T-cell (primary cell): Measurements from ENCODE around the gene POLR2L. TPM values are rescaled to one million over a fixed set of nuclear protein-coding genes. Genes with fewer than 3 reads are reported as not detected.

Experiments used
- ATAC-seq, 4 experiments: fragments of 200-7000 bp in 3 of 4; fragments of 150-1000 bp in 1 of 4; cut with Tn5 transposase; replicated peaks in 1 of 4; 1 replicate in 3 of 4; 2 replicates in 1 of 4; pipeline ENCODE4 v1.10.0; 2021; ENCODE audit warnings: moderate library complexity in 3 of 4, mild to moderate bottlenecking in 2 of 4, moderate number of reproducible peaks in 1 of 4
- CTCF ChIA-PET, 2 donors: fragments of 300-600 bp; sonication (Branson Sonifier 250); formaldehyde crosslinking; loops; one replicate each; lab custom pipeline; 2022; ENCODE audit warnings: antibody characterized with exemption in 2 of 2; lab: Charles Lee
- POLR2A ChIA-PET, 2 donors: fragments of 300-600 bp; sonication (Branson Sonifier 250); formaldehyde crosslinking; loops; one replicate each; lab custom pipeline; 2022; ENCODE audit warnings: antibody characterized with exemption in 2 of 2; lab: Charles Lee
- DNase-seq, 35 experiments: peaks; one replicate each; pipeline versions ENCODE4 v3.0.0 to v3.0.0-alpha.2; 2013 to 2023
- H3K27ac ChIP-seq: one replicate; pipeline ENCODE4 v1.5.1; 2013; ENCODE audit warnings: low read length
- H3K27me3 ChIP-seq, 2 experiments: replicated peaks in 1 of 2; 1 replicate in 1 of 2; 2 replicates in 1 of 2; pipeline versions ENCODE4 v1.6.1 to v1.7.0; 2013; ENCODE audit warnings: low read length in 1 of 2, mixed read lengths in 1 of 2; ENCODE audit not compliant: control insufficient read depth in 2 of 2, insufficient read depth in 2 of 2; ENCODE audit errors: extremely low read depth in 1 of 2
- H3K36me3 ChIP-seq, 2 donors: 1 replicate in 1 of 2; 2 replicates in 1 of 2; pipeline versions ENCODE4 v1.6.1 to v1.7.0; 2013; ENCODE audit warnings: low read length in 1 of 2; ENCODE audit not compliant: control insufficient read depth in 2 of 2, insufficient read depth in 1 of 2; ENCODE audit errors: extremely low read depth in 1 of 2
- H3K4me1 ChIP-seq, 2 experiments: 1 replicate in 1 of 2; 2 replicates in 1 of 2; pipeline versions ENCODE4 v1.6.1 to v1.7.0; 2013; ENCODE audit warnings: low read length in 2 of 2, mixed read lengths in 1 of 2; ENCODE audit not compliant: insufficient read depth in 2 of 2, control insufficient read depth in 1 of 2; ENCODE audit errors: extremely low read depth in 1 of 2
- H3K4me3 ChIP-seq, 2 donors: 1 replicate in 1 of 2; 2 replicates in 1 of 2; pipeline versions ENCODE4 v1.5.1 to v1.7.0; 2013; ENCODE audit warnings: mild to moderate bottlenecking in 2 of 2, low read length in 1 of 2, moderate library complexity in 1 of 2; ENCODE audit not compliant: control insufficient read depth in 1 of 2; ENCODE audit errors: extremely low read depth in 1 of 2
- H3K9me3 ChIP-seq: 2 replicates; pipeline ENCODE4 v1.7.0; 2013
- H3K27ac Mint-ChIP-seq, 2 donors: one replicate each; pipeline ENCODE4 v1.8.0; 2020 to 2021; ENCODE audit warnings: mild to moderate bottlenecking in 2 of 2, mixed read lengths in 2 of 2
- H3K27me3 Mint-ChIP-seq, 2 donors: one replicate each; pipeline ENCODE4 v1.8.0; 2021 to 2022; ENCODE audit warnings: mixed read lengths in 2 of 2
- H3K36me3 Mint-ChIP-seq: one replicate; pipeline ENCODE4 v1.8.0; 2021; ENCODE audit warnings: mixed read lengths
- H3K4me1 Mint-ChIP-seq, 3 donors: one replicate each; pipeline ENCODE4 v1.8.0; 2020 to 2022; ENCODE audit warnings: mixed read lengths in 3 of 3, mild to moderate bottlenecking in 1 of 3
- H3K4me3 Mint-ChIP-seq, 3 donors: one replicate each; pipeline ENCODE4 v1.8.0; 2020 to 2022; ENCODE audit warnings: mild to moderate bottlenecking in 3 of 3, mixed read lengths in 3 of 3, moderate library complexity in 3 of 3
- H3K9me3 Mint-ChIP-seq, 3 donors: one replicate each; pipeline ENCODE4 v1.8.0; 2020 to 2022; ENCODE audit warnings: mixed read lengths in 3 of 3
- WGBS: methylation state at CpG from one replicate; pipeline ENCODE4 v1.1.5; 2013; ENCODE audit warnings: missing lambda C conversion rate; ENCODE audit not compliant: insufficient coverage; 5-methylcytosine and 5-hydroxymethylcytosine counted together
- total RNA-seq, 35 experiments: library from RNA in 6 of 35; stranded (reverse) in 6 of 35; fragments of 120-200 nt in 1 of 35; gene quantifications; one replicate each; pipeline versions ENCODE4 v1.2.1 to v1.2.4 and lab custom pipeline; 2013 to 2026

Gene POLR2L
- total RNA-seq, 5 donors from 2014 or later (not counting 1 experiment from before 2014, with no cell fraction given): 34.2 to 73.9 (median 68.7) TPM

DNA sequence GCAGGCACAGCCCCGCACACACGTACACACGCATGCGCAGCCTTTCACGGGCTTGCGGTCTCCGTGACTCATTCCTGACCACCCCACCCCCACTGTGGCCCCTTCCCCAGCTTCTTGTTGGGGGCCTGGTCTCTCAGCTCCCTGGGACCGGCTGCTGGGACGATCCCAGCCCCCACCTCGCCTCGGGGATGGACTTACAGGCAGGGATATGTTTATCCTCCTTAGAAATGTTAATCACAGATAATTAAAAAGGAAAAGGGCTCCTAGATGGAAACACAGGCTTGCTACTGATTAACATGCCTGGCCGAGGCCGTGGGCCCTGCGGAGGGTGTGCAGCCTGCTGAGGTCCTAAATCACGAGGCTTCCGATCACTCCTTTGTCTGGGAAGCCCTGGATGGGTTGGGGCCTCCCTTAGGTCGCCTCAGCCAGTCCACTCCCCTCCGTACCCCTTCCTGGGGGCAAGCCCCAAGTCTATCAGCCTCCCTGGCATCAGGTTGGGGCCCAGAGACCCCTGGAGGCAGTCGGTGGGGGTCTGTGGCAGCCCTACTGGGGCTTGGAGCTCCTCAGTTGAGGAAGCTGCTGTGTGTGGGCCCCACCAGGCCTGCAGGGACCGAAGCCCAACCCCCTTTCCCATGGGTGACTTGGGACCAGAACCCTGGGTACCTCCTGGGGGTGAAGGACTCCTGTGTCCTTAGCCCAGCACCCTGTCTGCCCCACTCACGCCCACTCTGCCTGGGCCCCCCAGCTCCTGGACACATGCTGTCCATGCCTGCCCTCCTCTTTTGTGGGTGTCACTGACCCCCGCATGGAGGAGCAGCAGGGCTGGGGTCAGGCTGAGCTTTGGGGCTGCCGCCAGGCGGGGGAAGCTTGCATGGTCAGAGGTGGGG is 20.9 kb upstream of the POLR2L start:
- ChIA-PET CTCF (no interaction called here), POLR2A (no interaction called here)
- Histone ChIP-seq H3K27ac (no peak overlapping the region), H3K9me3 (no peaks in the 10 kb centered on the region), H3K4me3 (no peak overlapping the region), H3K36me3 (no peaks in the 10 kb centered on the region), H3K27me3 (peaks cover 0 to 10% of the 10 kb centered on the region in 2 experiments), H3K4me1 (no peaks in the 10 kb centered on the region)
- ATAC-seq (no peak), DNase-seq (no peak)
- Mint-ChIP-seq H3K4me1 (no peaks in the 10 kb centered on the region), H3K27ac (no peak overlapping the region), H3K9me3 (no peaks in the 10 kb centered on the region), H3K36me3 (no peaks in the 10 kb centered on the region), H3K4me3 (no peak overlapping the region), H3K27me3 (no peaks in the 10 kb centered on the region)
- WGBS: 85% methylated on average over 16 of the region's 24 CpGs

DNA sequence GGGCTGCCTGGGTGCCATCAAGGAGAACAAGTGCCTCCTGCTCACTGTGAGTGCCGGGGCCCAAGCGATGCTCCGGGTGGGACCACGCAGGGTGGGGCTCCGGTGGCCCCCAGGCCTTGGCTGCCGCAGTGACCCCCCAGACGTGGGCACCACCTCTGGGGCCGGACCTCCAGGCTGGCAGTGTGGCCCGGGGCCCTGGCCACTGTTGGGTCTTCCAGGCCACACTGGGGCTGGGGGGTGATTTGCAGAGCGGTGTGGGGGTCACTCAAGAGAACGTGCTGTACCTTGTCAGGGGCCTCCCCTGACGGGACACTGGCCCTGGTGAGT is 20.3 kb upstream of the POLR2L start:
- POLR2A ChIA-PET: no interaction called here

DNA sequence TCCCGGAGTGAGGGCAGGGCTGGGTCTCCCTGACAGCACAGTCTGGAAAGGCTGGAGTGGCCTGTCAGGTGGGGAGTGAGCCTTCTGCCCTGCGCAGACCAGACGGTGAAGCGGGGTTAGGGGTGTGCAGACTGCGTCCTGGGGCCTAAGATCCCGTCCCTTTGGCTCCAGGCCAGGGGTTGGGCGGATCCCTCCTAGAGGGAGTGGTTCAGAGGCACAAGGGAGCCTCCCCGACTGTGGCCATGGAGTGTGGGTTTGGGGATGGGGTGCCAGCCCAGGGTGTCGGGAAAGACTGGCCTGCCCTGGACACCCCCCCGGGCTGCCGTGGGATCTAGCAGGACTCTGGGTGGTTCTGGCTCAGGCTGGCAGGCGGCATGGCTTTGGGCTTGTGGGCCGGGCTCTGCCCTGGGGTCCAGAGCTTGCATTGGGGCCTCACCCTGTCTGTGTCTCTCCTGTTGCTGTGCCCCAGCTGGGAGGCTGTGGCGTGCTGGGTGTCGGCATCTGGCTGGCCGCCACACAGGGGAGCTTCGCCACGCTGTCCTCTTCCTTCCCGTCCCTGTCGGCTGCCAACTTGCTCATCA is 19.8 kb upstream of the POLR2L start:
- ChIA-PET CTCF (no interaction called here), POLR2A (no interaction called here)
- no peak overlapping the region for H3K27ac Mint-ChIP-seq
- no peaks in the 10 kb centered on the region for H3K27me3 Mint-ChIP-seq
- no peaks in the 10 kb centered on the region for H3K36me3 Mint-ChIP-seq
- WGBS: 79% methylated on average over 20 of the region's 20 CpGs
- Histone ChIP-seq H3K4me1 (no peaks in the 10 kb centered on the region), H3K27ac (no peak overlapping the region), H3K36me3 (no peaks in the 10 kb centered on the region), H3K4me3 (no peak overlapping the region), H3K9me3 (no peaks in the 10 kb centered on the region), H3K27me3 (peaks cover 0 to 10% of the 10 kb centered on the region in 2 experiments)
- H3K4me1 Mint-ChIP-seq: no peaks in the 10 kb centered on the region
- ATAC-seq (no peak), DNase-seq (no peak)
- H3K9me3 Mint-ChIP-seq: no peaks in the 10 kb centered on the region
- H3K4me3 Mint-ChIP-seq: no peak overlapping the region

More for the DNA sequence above, 20.3 kb upstream of the POLR2L start:
- WGBS: 93% methylated on average over 9 of the region's 12 CpGs
- Mint-ChIP-seq H3K27me3 (no peaks in the 10 kb centered on the region), H3K9me3 (no peaks in the 10 kb centered on the region), H3K36me3 (no peaks in the 10 kb centered on the region), H3K4me1 (no peaks in the 10 kb centered on the region), H3K27ac (no peak overlapping the region), H3K4me3 (no peak overlapping the region)
- Histone ChIP-seq H3K27me3 (peaks cover 0 to 10% of the 10 kb centered on the region in 2 experiments), H3K9me3 (no peaks in the 10 kb centered on the region), H3K36me3 (no peaks in the 10 kb centered on the region), H3K27ac (no peak overlapping the region), H3K4me1 (no peaks in the 10 kb centered on the region), H3K4me3 (no peak overlapping the region)
- CTCF ChIA-PET: no interaction called here
- ATAC-seq (no peak), DNase-seq (no peak)

DNA sequence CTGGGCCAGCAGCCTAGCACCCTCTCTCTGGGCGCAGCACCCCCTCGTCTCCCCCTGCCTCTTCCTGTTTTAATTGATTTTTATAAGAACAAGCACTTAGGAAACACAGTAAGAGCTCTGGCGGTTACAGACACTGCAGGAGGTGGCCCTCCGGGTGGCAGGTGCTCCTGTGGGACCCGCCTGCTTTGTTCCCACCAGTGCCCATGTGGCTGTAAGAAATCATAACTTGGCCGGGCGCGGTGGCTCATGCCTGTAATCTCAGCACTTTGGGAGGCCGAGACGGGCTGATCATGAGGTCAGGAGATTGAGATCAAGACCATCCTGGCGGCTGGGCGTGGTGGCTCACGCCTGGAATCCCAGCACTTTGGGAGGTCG is 18.8 kb upstream of the POLR2L start:
- Mint-ChIP-seq H3K27ac (no peak overlapping the region), H3K27me3 (no peaks in the 10 kb centered on the region), H3K36me3 (no peaks in the 10 kb centered on the region), H3K9me3 (no peaks in the 10 kb centered on the region), H3K4me1 (peaks cover 0 to 4% (median 0%) of the 10 kb centered on the region in 3 donors), H3K4me3 (no peak overlapping the region)
- Histone ChIP-seq H3K27ac (no peak overlapping the region), H3K27me3 (peaks cover 0 to 10% of the 10 kb centered on the region in 2 experiments), H3K4me1 (peaks cover 0 to 6% of the 10 kb centered on the region in 2 experiments), H3K4me3 (no peak overlapping the region), H3K36me3 (no peaks in the 10 kb centered on the region), H3K9me3 (no peaks in the 10 kb centered on the region)
- CTCF ChIA-PET: interaction anchor here in 1 of 2 donors (0.7 kb wide), 1 partner anchor 131 kb away, joined by 3 read pairs; no protein-coding TSS in a partner anchor
- ATAC-seq (no peak), DNase-seq (no peak)
- POLR2A ChIA-PET: no interaction called here
- 90% methylated on average over 11 of the region's 14 CpGs for WGBS

DNA sequence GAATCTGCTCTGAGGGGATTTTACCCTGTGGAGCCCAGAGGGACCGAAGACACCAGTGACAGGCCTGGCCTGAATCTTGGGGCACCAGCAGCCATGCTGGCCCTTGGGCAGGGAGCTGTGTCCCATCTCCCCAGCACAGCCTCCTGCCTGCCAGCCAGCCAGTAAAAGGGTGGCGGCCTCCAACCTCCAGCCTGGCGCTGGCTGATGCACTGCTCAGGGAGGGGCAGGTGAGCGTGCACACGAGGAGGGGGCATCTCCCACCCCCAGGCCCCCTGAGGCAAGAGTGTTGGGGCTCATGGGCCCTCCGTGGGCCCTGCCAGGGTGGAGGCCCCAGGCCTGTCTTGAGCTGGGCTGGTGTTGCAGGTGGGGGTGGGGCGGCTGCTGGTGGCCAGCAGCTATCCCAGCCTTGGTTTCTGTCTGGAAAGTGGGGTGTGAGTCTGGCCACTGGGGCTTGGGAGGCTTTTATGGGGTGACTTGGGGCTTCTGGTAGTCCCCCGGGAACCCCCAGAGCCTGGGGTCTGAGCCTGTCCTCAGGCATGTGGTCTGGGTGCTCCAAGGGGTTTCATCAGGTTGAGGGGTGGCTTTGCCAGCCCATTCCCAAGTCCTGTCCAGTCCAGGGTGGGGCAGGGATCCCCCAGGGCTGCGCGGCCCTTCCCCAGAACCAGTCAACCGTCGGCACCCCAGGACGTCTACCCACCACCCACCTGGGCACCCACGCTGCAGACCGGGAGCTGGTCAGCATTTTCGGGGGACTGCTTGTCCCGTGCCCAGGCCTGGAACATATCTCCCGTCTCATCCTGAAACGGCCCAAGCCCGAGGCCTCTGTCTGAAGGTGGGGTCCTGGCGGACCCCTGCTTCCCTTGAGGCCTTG is 18.1 kb upstream of the POLR2L start:
- Mint-ChIP-seq H3K9me3 (no peaks in the 10 kb centered on the region), H3K36me3 (no peaks in the 10 kb centered on the region), H3K27ac (no peak overlapping the region), H3K27me3 (no peaks in the 10 kb centered on the region), H3K4me3 (no peak overlapping the region), H3K4me1 (peaks cover 0 to 4% (median 0%) of the 10 kb centered on the region in 3 donors)
- no peaks in the 10 kb centered on the region for H3K36me3 ChIP-seq
- ATAC-seq: no peak
- H3K9me3 ChIP-seq: no peaks in the 10 kb centered on the region
- H3K27ac ChIP-seq: no peak overlapping the region
- no peak for DNase-seq
- ChIA-PET CTCF (no interaction called here), POLR2A (no interaction called here)
- WGBS: 86% methylated on average over 19 of the region's 21 CpGs
- peaks cover 0 to 10% of the 10 kb centered on the region in 2 experiments for H3K27me3 ChIP-seq
- H3K4me3 ChIP-seq: no peak overlapping the region
- H3K4me1 ChIP-seq: peaks cover 0 to 6% of the 10 kb centered on the region in 2 experiments

GRCh38 chr11:859394-860131 is 17.2 kb upstream of the POLR2L start:
- peaks cover 0 to 6% of the 10 kb centered on the region in 2 experiments for H3K4me1 ChIP-seq
- H3K4me3 ChIP-seq: no peak overlapping the region
- Mint-ChIP-seq H3K4me1 (peaks cover 0 to 4% (median 0%) of the 10 kb centered on the region in 3 donors), H3K27ac (no peak overlapping the region), H3K36me3 (no peaks in the 10 kb centered on the region), H3K4me3 (no peak overlapping the region), H3K27me3 (no peaks in the 10 kb centered on the region), H3K9me3 (no peaks in the 10 kb centered on the region)
- H3K36me3 ChIP-seq: no peaks in the 10 kb centered on the region
- no peak for DNase-seq
- H3K27me3 ChIP-seq: peaks cover 0 to 10% of the 10 kb centered on the region in 2 experiments
- H3K9me3 ChIP-seq: no peaks in the 10 kb centered on the region
- CTCF ChIA-PET: no interaction called here
- 80% methylated on average over 15 of the region's 31 CpGs for WGBS
- no peak for ATAC-seq
- POLR2A ChIA-PET: no interaction called here
- no peak overlapping the region for H3K27ac ChIP-seq
